ENCODE measurements around the gene TMEM184C.
A peak's percentile ranks its signal among the peaks of the same experiment; 100 is the strongest.

The TMEM184C gene

DNA sequence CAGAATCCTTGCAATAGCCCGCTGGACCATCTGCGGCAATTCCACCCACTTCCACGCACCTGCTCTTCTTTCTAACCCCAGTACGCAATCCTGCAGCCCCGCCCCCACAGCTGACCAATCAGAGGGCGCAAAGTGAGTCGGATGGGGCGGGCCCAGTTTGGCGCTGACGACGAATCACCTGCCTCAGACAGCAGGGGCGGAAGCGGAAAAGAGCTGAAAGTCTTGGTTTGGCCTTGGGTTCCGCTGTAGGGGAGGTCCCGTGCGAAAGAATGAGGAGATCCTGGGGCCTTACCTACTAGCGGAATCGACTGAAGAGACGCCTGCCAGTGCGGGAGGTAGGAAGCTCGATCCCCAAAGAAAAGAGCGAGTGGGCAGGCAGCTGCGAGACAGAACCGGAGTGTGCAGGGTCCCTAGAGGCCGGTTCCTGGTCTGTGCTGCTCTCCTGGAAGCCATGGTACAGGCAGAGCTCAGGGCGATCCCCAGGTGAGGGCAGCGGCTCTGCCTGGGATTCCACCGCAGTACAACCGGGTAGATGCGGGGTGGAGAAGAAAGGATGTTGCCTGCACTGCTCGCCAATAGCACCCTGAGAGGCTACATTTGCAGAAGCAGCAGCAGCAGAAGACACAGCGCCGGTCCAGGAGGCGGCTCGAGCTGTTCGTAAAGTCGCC, at the start of gene TMEM184C:
TSS of gene TMEM184C (plus strand) at position 225 of the 668 bp plus-strand sequence. CDS start 560 bp downstream, outside the sequence.
- TF ChIP-seq, protein P1, sequence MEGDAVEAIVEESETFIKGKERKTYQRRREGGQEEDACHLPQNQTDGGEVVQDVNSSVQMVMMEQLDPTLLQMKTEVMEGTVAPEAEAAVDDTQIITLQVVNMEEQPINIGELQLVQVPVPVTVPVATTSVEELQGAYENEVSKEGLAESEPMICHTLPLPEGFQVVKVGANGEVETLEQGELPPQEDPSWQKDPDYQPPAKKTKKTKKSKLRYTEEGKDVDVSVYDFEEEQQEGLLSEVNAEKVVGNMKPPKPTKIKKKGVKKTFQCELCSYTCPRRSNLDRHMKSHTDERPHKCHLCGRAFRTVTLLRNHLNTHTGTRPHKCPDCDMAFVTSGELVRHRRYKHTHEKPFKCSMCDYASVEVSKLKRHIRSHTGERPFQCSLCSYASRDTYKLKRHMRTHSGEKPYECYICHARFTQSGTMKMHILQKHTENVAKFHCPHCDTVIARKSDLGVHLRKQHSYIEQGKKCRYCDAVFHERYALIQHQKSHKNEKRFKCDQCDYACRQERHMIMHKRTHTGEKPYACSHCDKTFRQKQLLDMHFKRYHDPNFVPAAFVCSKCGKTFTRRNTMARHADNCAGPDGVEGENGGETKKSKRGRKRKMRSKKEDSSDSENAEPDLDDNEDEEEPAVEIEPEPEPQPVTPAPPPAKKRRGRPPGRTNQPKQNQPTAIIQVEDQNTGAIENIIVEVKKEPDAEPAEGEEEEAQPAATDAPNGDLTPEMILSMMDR (IDR thresholded peaks at IDR 0.05; ENCODE audit: borderline replicate concordance, control extremely low read depth, extremely low read depth, insufficient read depth, missing control alignments): no peak
- in situ Hi-C loops (cut with MboI; ENCODE audit: low sequenced_read_pairs, unreplicated experiment): no loop called here
- peak; percentile 90 for DNase-seq (ENCODE audit: low spot score)

DNA sequence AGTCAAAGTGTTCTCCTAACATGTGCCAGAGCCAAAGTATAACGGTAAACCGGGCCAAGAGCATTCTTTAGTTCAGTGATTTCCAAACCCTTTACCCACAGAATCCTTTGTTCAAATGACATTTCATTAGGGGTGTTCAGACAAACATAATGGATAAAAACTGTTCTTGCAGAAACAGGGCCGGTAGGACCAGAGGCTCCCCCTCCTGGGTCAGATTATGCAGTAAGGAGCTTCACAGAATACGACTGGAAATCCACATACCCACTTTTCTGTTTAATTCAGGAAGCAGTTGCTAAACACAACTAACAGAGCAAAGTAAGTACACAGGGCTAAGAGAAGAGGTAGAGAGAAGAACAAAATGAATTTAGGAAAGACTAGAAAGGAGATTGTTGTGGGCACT, 46.6 kb upstream of the TMEM184C start:
- in situ Hi-C loops (cut with MboI; ENCODE audit: low sequenced_read_pairs, unreplicated experiment): no loop called here
- TF ChIP-seq, protein P1 (IDR thresholded peaks at IDR 0.05; ENCODE audit: borderline replicate concordance, control extremely low read depth, extremely low read depth, insufficient read depth, missing control alignments): no peak
- no peak for DNase-seq (ENCODE audit: low spot score)

DNA sequence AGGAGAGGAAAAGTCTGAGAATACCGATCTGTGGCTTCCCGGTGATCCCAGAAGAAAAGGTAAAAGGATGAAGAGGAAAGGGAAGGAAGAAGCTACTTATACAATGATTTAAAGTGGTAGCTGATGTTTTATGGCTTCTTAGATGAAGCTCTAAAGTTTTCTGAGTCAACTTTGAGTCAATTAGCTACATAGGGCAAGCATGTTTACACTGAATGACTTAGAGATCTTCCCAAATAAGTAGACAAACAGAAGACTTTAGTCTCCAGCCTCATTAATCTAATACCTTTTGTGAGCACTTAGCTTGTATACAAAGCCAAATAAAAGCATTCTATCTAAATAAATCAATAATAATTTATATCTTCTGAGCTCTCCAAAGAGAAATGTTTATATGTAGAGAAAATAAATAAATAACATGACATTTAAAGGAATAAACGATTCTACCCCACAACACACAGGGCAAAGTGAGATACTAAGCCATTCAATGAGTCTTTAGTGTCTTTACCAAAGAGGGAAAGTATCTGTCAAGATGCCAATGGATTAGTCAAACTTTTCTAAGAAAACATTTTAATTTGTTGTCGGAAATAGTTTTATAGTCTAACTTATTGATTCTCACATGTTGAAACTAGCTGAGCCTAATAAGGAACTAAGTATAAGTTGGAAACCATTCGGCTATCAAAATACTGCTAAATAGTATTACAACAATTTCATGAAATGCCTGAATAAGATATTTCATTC, 46.0 kb upstream of the TMEM184C start:
- TF ChIP-seq, protein P1 (IDR thresholded peaks at IDR 0.05; ENCODE audit: borderline replicate concordance, control extremely low read depth, extremely low read depth, insufficient read depth, missing control alignments): no peak
- in situ Hi-C loops (cut with MboI; ENCODE audit: low sequenced_read_pairs, unreplicated experiment): no loop called here
- no peak for DNase-seq (ENCODE audit: low spot score)

DNA sequence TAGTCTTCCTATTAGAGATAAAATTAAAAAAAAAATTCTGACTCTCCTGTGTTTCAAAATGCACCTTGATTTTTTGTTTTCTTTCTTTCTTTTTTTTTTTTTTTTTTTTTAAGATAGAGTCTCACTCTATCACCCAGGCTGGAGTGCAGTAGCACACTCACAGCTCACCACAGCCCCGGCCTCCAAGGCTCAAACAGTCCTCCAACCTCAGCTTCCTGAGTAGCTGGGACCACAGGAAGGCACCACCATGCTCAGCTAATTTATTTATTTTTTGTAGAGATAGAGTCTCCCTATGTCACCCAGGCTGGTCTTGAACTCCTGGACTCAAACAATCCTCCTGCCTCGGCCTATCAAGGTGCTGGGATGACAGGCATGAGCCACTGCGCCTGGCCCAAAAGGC, 41.1 kb upstream of the TMEM184C start:
- DNase-seq (ENCODE audit: low spot score): no peak
- in situ Hi-C loops (cut with MboI; ENCODE audit: low sequenced_read_pairs, unreplicated experiment): loop anchor here (25.0 kb wide), 1 partner anchor 414 kb away; no protein-coding TSS in a partner anchor
- TF ChIP-seq, protein P1 (IDR thresholded peaks at IDR 0.05; ENCODE audit: borderline replicate concordance, control extremely low read depth, extremely low read depth, insufficient read depth, missing control alignments): no peak

DNA sequence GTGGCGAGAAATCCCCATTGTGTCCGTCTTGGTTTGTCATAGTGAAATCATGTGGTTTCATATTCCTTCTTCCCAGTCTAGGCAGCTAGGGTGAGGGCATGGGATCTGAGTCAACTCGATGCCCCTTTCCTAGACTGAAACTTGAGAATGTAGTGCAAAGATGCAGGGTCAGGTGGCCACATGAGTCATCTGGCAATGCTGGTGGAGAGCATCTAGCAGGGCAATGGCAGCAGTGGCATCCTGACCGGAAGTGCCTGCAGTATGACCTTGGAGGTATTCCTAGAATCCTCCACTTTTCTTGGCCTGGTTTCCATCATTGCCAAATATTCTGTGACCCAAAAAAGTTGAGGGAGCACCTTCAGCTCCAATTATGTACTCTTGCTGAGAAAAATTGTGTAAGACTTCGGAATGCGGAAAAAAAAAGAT, 39.1 kb upstream of the TMEM184C start:
- no peak for DNase-seq (ENCODE audit: low spot score)
- TF ChIP-seq, protein P1 (IDR thresholded peaks at IDR 0.05; ENCODE audit: borderline replicate concordance, control extremely low read depth, extremely low read depth, insufficient read depth, missing control alignments): no peak
- in situ Hi-C loops (cut with MboI; ENCODE audit: low sequenced_read_pairs, unreplicated experiment): loop anchor here (25.0 kb wide), 1 partner anchor 416 kb away; no protein-coding TSS in a partner anchor

DNA sequence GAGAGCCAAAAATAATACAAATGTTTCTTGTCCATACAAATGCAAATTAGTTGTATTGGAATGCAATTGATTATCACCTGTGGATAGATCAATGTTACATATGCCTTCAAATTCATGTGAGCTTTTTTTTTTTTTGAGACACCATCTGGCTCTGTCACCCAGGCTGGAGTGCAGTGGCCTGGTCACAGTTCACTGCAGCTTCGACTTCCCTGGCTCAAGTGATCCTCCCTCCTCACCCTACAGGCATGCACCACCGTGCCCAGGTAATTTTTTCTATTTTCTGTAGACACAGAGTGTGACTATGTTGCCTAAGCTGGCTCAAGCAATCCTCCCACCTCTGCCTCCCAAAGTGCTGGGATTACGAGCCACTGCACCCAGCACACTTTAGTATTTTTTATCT, 38.6 kb upstream of the TMEM184C start:
- TF ChIP-seq, protein P1 (IDR thresholded peaks at IDR 0.05; ENCODE audit: borderline replicate concordance, control extremely low read depth, extremely low read depth, insufficient read depth, missing control alignments): no peak
- in situ Hi-C loops (cut with MboI; ENCODE audit: low sequenced_read_pairs, unreplicated experiment): loop anchor here (25.0 kb wide), 1 partner anchor 416 kb away; no protein-coding TSS in a partner anchor
- no peak for DNase-seq (ENCODE audit: low spot score)

Data from GM13976 (cell line).